ENCODE measurements around the gene MST1.

Gene MST1

DNA sequence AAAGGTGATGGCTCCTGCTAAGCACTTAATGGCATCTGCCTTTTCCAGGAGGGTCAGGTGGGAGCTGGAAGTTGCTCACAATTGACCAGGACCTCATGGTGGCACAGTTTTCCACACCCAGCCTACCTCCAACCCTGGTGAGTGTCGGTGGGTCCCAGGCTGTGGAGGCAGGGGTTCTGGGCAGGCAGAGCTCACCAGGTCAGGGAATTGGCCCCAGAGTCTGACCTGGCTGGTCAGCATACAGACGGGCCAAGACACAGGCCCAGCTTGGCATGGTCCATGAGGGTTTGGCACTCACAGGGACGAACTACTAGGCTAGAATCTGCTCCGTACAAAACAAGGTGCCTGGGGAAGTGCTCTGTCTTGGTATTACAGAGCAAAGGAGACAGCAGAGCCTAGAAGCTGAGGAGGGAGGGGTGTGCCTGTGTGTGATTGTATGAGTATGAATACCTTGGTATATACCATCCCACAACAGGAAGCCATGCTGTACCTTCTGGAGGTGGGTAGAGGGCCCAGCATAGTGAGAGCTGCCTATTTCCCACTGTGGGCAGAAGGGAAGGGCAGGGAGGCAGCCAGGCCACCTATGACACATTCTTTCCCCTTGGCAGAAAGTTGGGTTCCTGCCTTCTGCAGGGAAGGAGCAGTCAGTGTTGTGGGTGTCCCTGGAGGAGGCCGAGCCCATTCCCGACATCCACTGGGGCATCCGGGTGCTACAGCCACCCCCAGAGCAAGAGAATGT, 8.6 kb downstream of the MST1 start:
- H3K27ac Mint-ChIP-seq: no peak overlapping the region
- peaks cover 46% of the 10 kb centered on the region for H3K36me3 Mint-ChIP-seq
- H3K4me3 Mint-ChIP-seq: no peak overlapping the region

DNA sequence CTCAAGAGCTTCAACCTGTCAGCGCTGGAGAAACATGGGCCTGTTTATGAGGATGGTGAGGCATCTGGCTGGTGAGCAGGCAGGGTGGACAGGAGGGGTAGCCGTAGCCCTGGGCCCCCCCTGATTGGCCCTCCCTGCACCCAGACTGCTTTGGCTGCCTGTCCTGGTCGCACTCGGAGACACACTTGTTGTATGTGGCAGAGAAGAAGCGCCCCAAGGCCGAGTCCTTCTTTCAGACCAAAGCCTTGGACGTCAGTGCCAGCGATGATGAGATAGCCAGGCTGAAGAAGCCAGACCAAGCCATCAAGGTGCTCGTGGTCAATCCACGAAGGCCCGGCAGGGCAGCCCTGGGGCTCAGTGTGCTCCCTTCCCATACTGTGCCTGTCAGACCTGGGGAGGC, 13.4 kb downstream of the MST1 start:
- DNase-seq (ENCODE audit: low spot score in 2 of 2): no peak
- H3K4me3 Mint-ChIP-seq: no peak overlapping the region
- no peak for ATAC-seq
- peaks cover 46% of the 10 kb centered on the region for H3K4me1 Mint-ChIP-seq
- H3K36me3 Mint-ChIP-seq: peaks cover 41% of the 10 kb centered on the region
- H3K27ac Mint-ChIP-seq: no peak overlapping the region
- H3K9me3 Mint-ChIP-seq: no peaks in the 10 kb centered on the region

More for the DNA sequence above, 8.6 kb downstream of the MST1 start:
- ATAC-seq: no peak
- no peak for DNase-seq (ENCODE audit: low spot score in 2 of 2)
- Mint-ChIP-seq H3K4me1 (peaks cover 32% of the 10 kb centered on the region), H3K9me3 (no peaks in the 10 kb centered on the region)

DNA sequence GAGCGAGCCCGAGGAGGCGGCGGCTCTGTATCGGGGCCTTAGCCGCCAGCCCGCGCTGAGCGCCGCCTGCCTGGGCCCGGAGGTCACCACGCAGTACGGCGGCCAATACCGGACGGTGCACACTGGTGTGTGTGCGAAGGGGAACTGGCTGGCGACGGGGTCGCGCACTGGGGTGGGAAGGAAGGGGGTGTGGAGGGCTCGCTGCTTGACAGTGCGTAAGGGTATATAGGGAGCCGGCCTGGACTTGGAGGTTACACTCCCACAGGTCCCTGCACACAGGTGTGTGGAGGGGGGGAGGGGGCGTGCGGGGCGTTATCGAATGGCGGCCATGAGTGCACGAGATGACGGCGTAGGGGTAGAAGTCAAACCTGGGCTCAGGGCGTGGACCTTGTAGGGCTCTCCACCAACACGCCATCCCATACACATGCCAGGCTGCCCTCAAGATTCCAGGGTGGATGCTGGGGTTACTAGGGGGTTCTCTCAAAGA, 14.7 kb downstream of the MST1 start:
- DNase-seq (ENCODE audit: low spot score in 2 of 2) (no peak), ATAC-seq (peak; percentile 34)
- Mint-ChIP-seq H3K4me1 (peaks cover 35% of the 10 kb centered on the region), H3K4me3 (peak overlapping the region; percentile 86), H3K9me3 (no peaks in the 10 kb centered on the region), H3K36me3 (peaks cover 30% of the 10 kb centered on the region), H3K27ac (peak overlapping the region; percentile 98)

DNA sequence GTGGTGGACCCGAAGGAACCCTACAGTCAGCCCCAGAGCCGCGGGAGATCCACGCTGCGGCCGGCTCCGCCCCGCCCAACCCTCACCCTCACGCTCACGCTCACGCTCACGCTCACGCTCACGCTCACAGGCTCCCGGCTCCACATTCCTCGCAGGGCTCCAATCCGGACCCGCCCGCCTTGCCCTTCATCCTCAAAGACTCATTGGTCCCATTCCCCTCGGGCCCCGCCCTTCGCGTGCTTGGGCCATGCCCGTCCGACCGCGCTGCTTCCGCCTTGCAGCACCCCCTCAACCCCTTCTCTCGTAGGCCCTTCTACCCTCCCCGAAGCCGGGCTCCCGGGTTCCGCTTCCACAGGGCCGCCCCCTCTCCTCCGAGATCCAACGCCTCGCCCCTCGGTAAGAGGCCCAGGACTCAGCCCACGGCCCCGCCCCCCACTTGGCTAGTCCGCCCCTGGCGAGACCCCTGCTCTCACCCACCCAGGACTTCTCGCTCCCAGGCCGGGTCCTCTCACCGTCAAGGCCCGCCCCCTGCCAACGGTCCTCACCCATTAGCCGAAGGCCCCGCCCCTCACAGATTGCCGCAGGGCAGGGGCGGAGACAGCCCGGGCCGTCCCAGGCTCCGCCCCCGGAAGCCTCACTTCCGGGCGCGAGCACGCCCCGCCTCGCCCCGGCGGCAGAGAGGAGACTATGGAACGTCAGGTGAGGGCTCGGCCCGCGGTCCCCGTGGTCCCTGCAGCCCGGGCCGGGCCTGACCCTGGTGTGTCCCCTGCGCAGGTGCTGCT, 15.4 kb downstream of the MST1 start, which contains the start of gene APEH:
APEH (plus strand) TSS at position 637 of the 782 bp plus-strand sequence; CDS start at position 688, 51 bp downstream.
- Mint-ChIP-seq H3K36me3 (peaks cover 30% of the 10 kb centered on the region), H3K4me3 (peak within 1 kb of the TSS; percentile 86), H3K27ac (peak within 1 kb of the TSS; percentile 98)

DNA sequence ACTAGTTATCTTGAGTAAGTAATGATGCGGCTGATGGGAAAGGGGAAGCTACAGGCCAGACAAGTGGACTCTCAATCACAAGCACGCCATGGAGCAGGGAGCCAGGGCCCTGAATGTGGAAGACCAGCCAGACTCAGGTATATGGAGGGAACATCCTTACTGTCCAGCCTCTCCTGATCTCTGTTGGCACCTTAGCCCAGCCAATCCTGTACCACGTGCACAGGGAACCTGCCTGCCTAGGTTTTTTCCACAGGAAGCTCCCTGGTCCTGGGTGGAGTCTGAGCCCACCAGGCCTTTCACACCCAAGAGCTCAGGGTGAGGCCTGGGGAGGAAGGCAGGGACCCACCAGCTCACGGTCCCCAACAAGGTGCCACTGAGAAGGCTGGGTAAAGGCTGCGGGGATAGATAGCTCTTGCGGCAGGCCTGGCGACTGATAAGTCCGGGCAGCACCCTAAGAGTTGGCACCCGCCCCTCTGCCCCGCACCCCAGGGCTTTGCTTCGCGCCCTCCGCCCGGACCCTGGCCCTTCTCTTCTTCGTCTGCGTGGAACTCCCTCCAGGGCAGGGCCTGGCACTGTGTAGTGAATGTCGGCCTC, 16.1 kb downstream of the MST1 start:
- DNase-seq (ENCODE audit: low spot score in 2 of 2) (peak in 1 of 2 donors; percentile 11), ATAC-seq (no peak)

More for the DNA sequence above, 15.4 kb downstream of the MST1 start, which contains the start of gene APEH:
- Mint-ChIP-seq H3K9me3 (no peaks in the 10 kb centered on the region), H3K4me1 (peaks cover 35% of the 10 kb centered on the region)
- DNase-seq (ENCODE audit: low spot score in 2 of 2) (peak; percentile 98 to 99), ATAC-seq (peak; percentile 91)

GRCh38 chr3:49671291-49672288, 17.7 kb downstream of the MST1 start:
- Mint-ChIP-seq H3K27ac (peak overlapping the region; percentile 41), H3K36me3 (peaks cover 20% of the 10 kb centered on the region), H3K4me1 (peaks cover 25% of the 10 kb centered on the region), H3K9me3 (no peaks in the 10 kb centered on the region), H3K4me3 (no peak overlapping the region)
- DNase-seq (ENCODE audit: low spot score in 2 of 2) (peak; percentile 62 to 84), ATAC-seq (no peak)

More for the DNA sequence above, 16.1 kb downstream of the MST1 start:
- peaks cover 24% of the 10 kb centered on the region for H3K36me3 Mint-ChIP-seq
- H3K27ac Mint-ChIP-seq: peak overlapping the region; percentile 98
- peak overlapping the region; percentile 86 for H3K4me3 Mint-ChIP-seq
- peaks cover 33% of the 10 kb centered on the region for H3K4me1 Mint-ChIP-seq
- H3K9me3 Mint-ChIP-seq: no peaks in the 10 kb centered on the region

GRCh38 chr3:49670940-49671290, 18.4 kb downstream of the MST1 start:
- ATAC-seq (no peak), DNase-seq (ENCODE audit: low spot score in 2 of 2) (no peak)
- Mint-ChIP-seq H3K4me3 (no peak overlapping the region), H3K4me1 (peaks cover 21% of the 10 kb centered on the region), H3K9me3 (no peaks in the 10 kb centered on the region), H3K27ac (no peak overlapping the region), H3K36me3 (peaks cover 14% of the 10 kb centered on the region)

GRCh38 chr3:49669352-49669751, 19.9 kb downstream of the MST1 start:
- ATAC-seq (no peak), DNase-seq (ENCODE audit: low spot score in 2 of 2) (no peak)
- Mint-ChIP-seq H3K27ac (no peak overlapping the region), H3K36me3 (peaks cover 11% of the 10 kb centered on the region), H3K4me3 (no peak overlapping the region), H3K9me3 (no peaks in the 10 kb centered on the region), H3K4me1 (peaks cover 13% of the 10 kb centered on the region)

DNA sequence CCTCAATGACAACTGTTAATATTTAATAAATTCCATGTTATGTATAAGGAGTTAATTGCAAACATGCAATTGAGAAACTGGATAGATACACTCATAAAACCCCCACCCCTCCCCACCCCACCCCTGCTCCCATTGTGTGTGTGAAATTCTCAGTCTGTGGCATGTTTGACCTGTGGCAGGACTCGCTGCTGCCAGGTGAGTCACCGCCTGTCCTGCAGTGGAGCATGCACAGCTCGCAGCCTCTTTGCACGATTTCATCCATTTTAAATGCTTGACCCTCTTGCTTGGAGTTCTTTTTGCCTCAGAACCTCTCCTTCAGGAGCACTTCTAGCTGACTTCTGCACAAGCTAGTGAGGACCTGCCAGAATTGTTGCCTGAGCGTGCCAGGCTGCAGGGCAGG, 20.4 kb downstream of the MST1 start:
- ATAC-seq (no peak), DNase-seq (ENCODE audit: low spot score in 2 of 2) (no peak)
- H3K4me3 Mint-ChIP-seq: no peak overlapping the region
- H3K4me1 Mint-ChIP-seq: peaks cover 13% of the 10 kb centered on the region
- H3K27ac Mint-ChIP-seq: no peak overlapping the region
- peaks cover 7% of the 10 kb centered on the region for H3K36me3 Mint-ChIP-seq
- no peaks in the 10 kb centered on the region for H3K9me3 Mint-ChIP-seq

- Mint-ChIP-seq H3K27ac (no peak overlapping the region), H3K4me1 (peaks cover 13% of the 10 kb centered on the region)
- no peak for ATAC-seq
These were observed 20.9 kb downstream of the MST1 start for GRCh38 chr3:49668414-49668797.

GRCh38 chr3:49667701-49668413, 21.4 kb downstream of the MST1 start:
- Mint-ChIP-seq H3K27ac (no peak overlapping the region), H3K4me1 (peaks cover 13% of the 10 kb centered on the region), H3K9me3 (no peaks in the 10 kb centered on the region), H3K4me3 (no peak overlapping the region), H3K36me3 (no peaks in the 10 kb centered on the region)
- ATAC-seq: no peak
- no peak for DNase-seq (ENCODE audit: low spot score in 2 of 2)

More at GRCh38 chr3:49668414-49668797, 20.9 kb downstream of the MST1 start:
- DNase-seq (ENCODE audit: low spot score in 2 of 2): no peak
- H3K36me3 Mint-ChIP-seq: peaks cover 2% of the 10 kb centered on the region
- no peaks in the 10 kb centered on the region for H3K9me3 Mint-ChIP-seq
- no peak overlapping the region for H3K4me3 Mint-ChIP-seq

DNA sequence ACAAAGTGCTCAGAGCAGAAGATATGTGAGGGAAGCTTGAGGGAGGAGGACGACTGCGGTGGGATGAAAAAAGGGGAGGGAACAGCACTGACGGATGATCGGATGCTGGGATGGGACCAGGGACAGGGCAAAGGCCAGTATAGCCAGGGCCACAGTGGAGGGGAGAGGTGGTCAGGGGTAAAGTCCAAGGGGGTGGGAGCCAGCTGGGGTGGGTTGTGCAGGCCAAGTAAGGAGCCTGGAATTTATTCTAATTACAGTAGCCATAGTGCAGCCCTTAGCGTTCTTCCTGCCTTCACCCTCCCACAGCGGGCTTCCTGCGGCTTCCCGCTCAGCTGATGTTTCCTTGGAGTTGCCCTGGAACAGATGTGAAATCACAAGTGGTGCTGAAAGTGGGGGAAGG, 22.7 kb downstream of the MST1 start:
- Mint-ChIP-seq H3K4me1 (peaks cover 6% of the 10 kb centered on the region), H3K4me3 (no peak overlapping the region), H3K36me3 (no peaks in the 10 kb centered on the region), H3K27ac (peak overlapping the region; percentile 58), H3K9me3 (no peaks in the 10 kb centered on the region)
- DNase-seq (ENCODE audit: low spot score in 2 of 2): no peak
- no peak for ATAC-seq

- Mint-ChIP-seq H3K4me3 (no peak overlapping the region), H3K36me3 (no peaks in the 10 kb centered on the region), H3K4me1 (peaks cover 6% of the 10 kb centered on the region), H3K9me3 (no peaks in the 10 kb centered on the region), H3K27ac (peak overlapping the region; percentile 58)
- no peak for ATAC-seq
- no peak for DNase-seq (ENCODE audit: low spot score in 2 of 2)
These were observed 23.3 kb downstream of the MST1 start for GRCh38 chr3:49665822-49666519.
